ENCODE data around the gene KRTDAP. TPM values are rescaled to one million over a fixed set of nuclear protein-coding genes. Genes with fewer than 3 reads are reported as not detected.

The KRTDAP gene
- total RNA-seq, 2 experiments from 2014 or later = not detected

DNA sequence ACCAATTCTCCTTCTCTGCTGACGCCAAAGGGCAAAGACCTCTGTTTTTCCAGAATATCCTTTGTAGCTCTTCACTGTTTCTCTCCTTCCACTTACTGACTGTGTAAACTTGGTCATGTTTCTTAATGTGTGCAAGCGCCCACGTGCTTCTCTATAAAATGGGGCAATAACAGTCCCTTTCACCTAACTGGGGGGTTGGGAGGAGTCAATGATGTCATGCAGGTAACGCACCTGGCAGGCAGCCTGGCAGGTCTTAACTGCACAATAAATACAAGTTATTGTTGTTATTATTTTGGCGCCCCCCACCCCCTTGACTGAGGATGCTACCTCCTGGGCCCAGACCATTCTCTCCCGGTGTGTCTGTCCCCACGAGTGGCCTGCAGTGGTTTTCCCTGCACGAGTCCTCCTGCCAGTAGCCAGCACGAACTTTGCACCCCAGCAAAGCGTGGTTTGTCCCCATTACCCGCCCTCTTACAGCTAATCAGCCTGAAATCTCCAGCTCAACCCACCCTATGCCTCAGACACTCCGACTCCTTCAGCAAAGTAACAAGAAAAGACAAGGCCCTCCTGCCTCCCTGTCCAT is 32.6 kb upstream of the KRTDAP start:
- H3K4me3 Mint-ChIP-seq = no peak overlapping the region
- no peaks in the 10 kb centered on the region for H3K36me3 Mint-ChIP-seq
- H3K27me3 Mint-ChIP-seq = peaks cover 11% of the 10 kb centered on the region
- no peaks in the 10 kb centered on the region for H3K4me1 Mint-ChIP-seq
- DNase-seq = no peak
- ATAC-seq = no peak
- H3K9me3 Mint-ChIP-seq (ENCODE audit: low read depth) = no peaks in the 10 kb centered on the region
- CTCF ChIA-PET = no interaction called here
- no peak overlapping the region for H3K27ac Mint-ChIP-seq

- H3K27ac Mint-ChIP-seq = no peak overlapping the region
- CTCF ChIA-PET = interaction anchor here (1.0 to 2.8 kb wide), 3 partner anchors 11 to 26 kb away, joined by 3 to 7 read pairs (median 3); no protein-coding TSS in a partner anchor
- H3K4me1 Mint-ChIP-seq = no peaks in the 10 kb centered on the region
These were observed 31.0 kb upstream of the KRTDAP start for GRCh38 chr19:35521124-35521743.

GRCh38 chr19:35519291-35519690 is 29.0 kb upstream of the KRTDAP start:
- Mint-ChIP-seq H3K36me3 (no peaks in the 10 kb centered on the region), H3K4me3 (no peak overlapping the region), H3K9me3 (ENCODE audit: low read depth) (no peaks in the 10 kb centered on the region), H3K27me3 (peaks cover 11% of the 10 kb centered on the region), H3K4me1 (no peaks in the 10 kb centered on the region), H3K27ac (no peak overlapping the region)
- CTCF ChIA-PET = interaction anchor here (2.8 kb wide), 1 partner anchor 9 kb away, joined by 7 read pairs; no protein-coding TSS in a partner anchor
- ATAC-seq (no peak), DNase-seq (no peak)

More at GRCh38 chr19:35521124-35521743, 31.0 kb upstream of the KRTDAP start:
- ATAC-seq = no peak
- peaks cover 14% of the 10 kb centered on the region for H3K27me3 Mint-ChIP-seq
- DNase-seq = no peak
- H3K4me3 Mint-ChIP-seq = no peak overlapping the region
- no peaks in the 10 kb centered on the region for H3K36me3 Mint-ChIP-seq
- no peaks in the 10 kb centered on the region for H3K9me3 Mint-ChIP-seq (ENCODE audit: low read depth)

GRCh38 chr19:35518313-35518712 is 28.0 kb upstream of the KRTDAP start:
- H3K27ac Mint-ChIP-seq = no peak overlapping the region
- no peak overlapping the region for H3K4me3 Mint-ChIP-seq
- ATAC-seq (no peak), DNase-seq (no peak)
- H3K9me3 Mint-ChIP-seq (ENCODE audit: low read depth) = no peaks in the 10 kb centered on the region
- CTCF ChIA-PET = interaction anchor here (0.6 to 2.8 kb wide), 2 partner anchors 8 to 93 kb away, joined by 3 to 7 read pairs; no protein-coding TSS in a partner anchor
- peaks cover 8% of the 10 kb centered on the region for H3K27me3 Mint-ChIP-seq
- no peaks in the 10 kb centered on the region for H3K36me3 Mint-ChIP-seq
- H3K4me1 Mint-ChIP-seq = no peaks in the 10 kb centered on the region

DNA sequence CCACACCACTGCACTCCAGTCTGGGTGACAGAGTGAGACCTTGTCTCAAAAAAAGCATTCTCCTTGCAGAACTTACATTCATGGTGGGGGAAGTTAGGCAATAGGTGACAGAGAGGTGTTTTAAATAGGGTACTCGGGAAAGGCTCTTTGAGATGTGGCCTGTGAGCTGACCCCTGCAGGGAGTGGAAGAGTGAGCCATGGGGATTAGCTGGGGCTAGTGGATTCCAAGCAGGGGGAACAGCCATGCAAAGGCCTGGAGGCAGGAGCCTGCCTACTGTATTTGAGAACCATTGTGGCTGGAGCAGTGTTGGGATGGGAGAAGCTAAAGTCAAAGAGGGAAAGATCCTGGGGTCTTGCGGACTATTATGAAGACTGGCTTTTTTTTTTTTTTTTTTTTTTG is 27.1 kb upstream of the KRTDAP start:
- CTCF ChIA-PET = interaction anchor here (1.0 to 1.3 kb wide), 2 partner anchors 9 to 31 kb away, joined by 3 read pairs; no protein-coding TSS in a partner anchor
- no peak for ATAC-seq
- Mint-ChIP-seq H3K9me3 (ENCODE audit: low read depth) (no peaks in the 10 kb centered on the region), H3K27me3 (peaks cover 7% of the 10 kb centered on the region), H3K4me3 (no peak overlapping the region), H3K4me1 (no peaks in the 10 kb centered on the region), H3K36me3 (no peaks in the 10 kb centered on the region), H3K27ac (no peak overlapping the region)
- DNase-seq = no peak

DNA sequence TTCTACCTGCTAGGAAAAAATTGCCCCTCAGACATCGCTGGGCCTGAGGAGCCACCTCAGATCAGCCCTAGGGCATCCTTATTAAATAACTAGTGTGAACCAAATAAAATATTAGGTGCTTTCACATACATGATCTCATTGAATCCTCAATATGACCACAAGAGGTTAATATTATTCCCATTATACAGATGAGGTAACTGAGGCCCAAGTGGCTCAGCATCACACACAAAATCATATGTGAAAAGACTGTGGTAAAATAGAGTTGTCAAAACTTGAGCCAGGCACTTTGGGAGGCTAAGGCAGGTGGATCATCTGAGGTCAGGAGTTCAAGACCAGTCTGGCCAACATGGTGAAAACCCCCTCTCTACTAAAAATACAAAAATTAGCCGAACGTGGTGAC is 26.0 kb upstream of the KRTDAP start:
- Mint-ChIP-seq H3K27me3 (peaks cover 16% of the 10 kb centered on the region), H3K36me3 (no peaks in the 10 kb centered on the region), H3K9me3 (ENCODE audit: low read depth) (no peaks in the 10 kb centered on the region), H3K27ac (no peak overlapping the region), H3K4me3 (no peak overlapping the region), H3K4me1 (no peaks in the 10 kb centered on the region)
- DNase-seq (no peak), ATAC-seq (no peak)
- CTCF ChIA-PET = interaction anchor here (1.3 kb wide), 1 partner anchor 8 kb away, joined by 3 read pairs; no protein-coding TSS in a partner anchor

- ATAC-seq = no peak
- Mint-ChIP-seq H3K27ac (no peak overlapping the region), H3K4me3 (no peak overlapping the region), H3K9me3 (ENCODE audit: low read depth) (no peaks in the 10 kb centered on the region), H3K27me3 (peaks cover 30% of the 10 kb centered on the region), H3K4me1 (peaks cover 12% of the 10 kb centered on the region), H3K36me3 (no peaks in the 10 kb centered on the region)
- CTCF ChIA-PET = interaction anchor here (1.0 to 1.8 kb wide), 3 partner anchors 8 to 33 kb away, joined by 3 to 4 read pairs (median 3); no protein-coding TSS in a partner anchor
- DNase-seq = no peak
These were observed 24.1 kb upstream of the KRTDAP start for GRCh38 chr19:35514282-35514809.

DNA sequence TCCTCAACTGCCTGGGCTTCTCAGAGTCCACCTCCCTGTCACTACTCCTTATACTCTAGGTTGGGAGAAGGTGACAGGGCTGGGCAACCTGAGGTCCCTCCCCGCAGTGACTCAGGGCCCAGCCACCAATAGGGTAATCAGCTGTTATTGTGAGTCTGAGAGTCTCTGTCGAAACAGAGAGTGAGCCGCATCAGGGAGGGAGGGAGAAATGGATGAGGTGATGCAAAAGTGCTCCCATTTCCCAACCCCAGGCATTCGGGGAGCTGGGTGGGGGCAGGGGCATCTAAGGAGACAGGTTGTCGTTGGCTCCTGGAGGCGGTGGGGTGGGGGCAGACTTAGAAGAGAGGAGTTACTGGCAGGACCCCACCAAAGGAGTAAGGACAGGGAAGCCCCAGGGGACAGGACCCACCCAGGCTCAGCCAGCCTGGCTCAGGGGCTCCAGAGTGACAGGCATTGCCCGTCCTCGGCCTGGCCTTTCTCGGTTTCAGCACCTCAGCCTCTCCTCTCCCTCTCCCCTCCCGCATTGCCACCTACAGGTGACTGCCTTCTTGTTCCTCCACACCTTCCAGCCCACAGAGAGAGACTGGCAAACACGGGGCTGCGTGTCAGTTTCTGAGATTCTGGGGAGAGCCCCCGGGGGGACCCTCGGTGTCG is 23.5 kb upstream of the KRTDAP start, which contains the start of gene DMKN:
Gene DMKN, minus strand, starts transcription at position 22 of the 654 bp plus-strand sequence. CDS start 174 bp downstream, outside the sequence.
- H3K27ac Mint-ChIP-seq = no peak within 1 kb of the TSS
- H3K9me3 Mint-ChIP-seq (ENCODE audit: low read depth) = no peaks in the 10 kb centered on the region
- no peak for DNase-seq
- ATAC-seq = no peak
- H3K36me3 Mint-ChIP-seq = no peaks in the 10 kb centered on the region
- peaks cover 34% of the 10 kb centered on the region for H3K27me3 Mint-ChIP-seq
- no peak within 1 kb of the TSS for H3K4me3 Mint-ChIP-seq
- CTCF ChIA-PET = no interaction called here
- H3K4me1 Mint-ChIP-seq = peaks cover 14% of the 10 kb centered on the region

DNA sequence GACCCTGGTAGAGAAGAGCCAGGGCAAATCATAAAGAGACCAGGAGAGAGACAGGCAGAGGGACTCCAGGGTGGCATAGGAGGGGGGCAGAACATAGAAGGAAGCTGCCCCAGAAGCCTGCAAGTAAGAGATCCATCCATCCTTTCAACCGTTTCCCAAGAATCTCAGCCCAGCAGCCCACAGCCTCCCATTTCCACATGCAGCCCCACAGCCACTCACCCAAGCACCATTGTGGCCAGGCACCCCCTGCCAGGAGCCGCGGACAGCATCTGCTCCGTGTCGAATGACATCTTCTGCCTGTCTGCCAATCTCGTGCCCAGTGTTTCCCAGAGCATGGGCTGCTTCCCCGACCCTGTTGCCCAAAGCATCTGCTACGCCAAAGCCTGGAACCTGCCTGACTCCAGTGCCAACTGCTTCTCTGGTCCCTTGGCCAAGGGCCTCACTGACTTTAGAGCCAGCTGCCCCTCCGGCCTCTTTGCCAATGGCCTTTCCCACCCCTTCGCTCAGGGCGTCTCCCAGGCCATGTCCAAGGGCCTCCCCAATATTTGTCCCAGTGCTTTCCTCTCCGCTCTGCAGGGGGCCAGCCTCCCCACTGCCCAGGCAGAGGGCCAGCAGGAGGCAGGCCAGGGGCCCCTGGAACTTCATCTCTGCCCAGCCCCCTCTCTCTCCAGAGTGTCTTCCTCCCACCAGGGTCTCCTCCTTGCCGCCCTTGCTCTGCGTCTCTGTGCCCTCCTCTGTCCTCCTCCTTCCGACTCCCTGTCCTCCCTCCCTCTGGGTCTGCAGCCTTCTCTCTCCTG is 22.8 kb upstream of the KRTDAP start:
- Mint-ChIP-seq H3K27me3 (peaks cover 41% of the 10 kb centered on the region), H3K4me1 (peaks cover 14% of the 10 kb centered on the region), H3K27ac (no peak overlapping the region), H3K9me3 (ENCODE audit: low read depth) (no peaks in the 10 kb centered on the region), H3K4me3 (no peak overlapping the region), H3K36me3 (no peaks in the 10 kb centered on the region)
- CTCF ChIA-PET = interaction anchor here (1.4 kb wide), 1 partner anchor 35 kb away, joined by 3 read pairs; no protein-coding TSS in a partner anchor
- ATAC-seq = no peak
- DNase-seq = no peak

- peaks cover 14% of the 10 kb centered on the region for H3K4me1 Mint-ChIP-seq
- H3K36me3 Mint-ChIP-seq = no peaks in the 10 kb centered on the region
- ATAC-seq = no peak
- no peak overlapping the region for H3K27ac Mint-ChIP-seq
- peaks cover 51% of the 10 kb centered on the region for H3K27me3 Mint-ChIP-seq
- no peaks in the 10 kb centered on the region for H3K9me3 Mint-ChIP-seq (ENCODE audit: low read depth)
- CTCF ChIA-PET = interaction anchor here (1.1 to 3.7 kb wide), 10 partner anchors 16 to 312 kb away, joined by 3 to 21 read pairs (median 4); partner anchors contain the start of gene FFAR3
- no peak overlapping the region for H3K4me3 Mint-ChIP-seq
- DNase-seq = no peak
These were observed 21.1 kb upstream of the KRTDAP start for GRCh38 chr19:35511337-35511736.

DNA sequence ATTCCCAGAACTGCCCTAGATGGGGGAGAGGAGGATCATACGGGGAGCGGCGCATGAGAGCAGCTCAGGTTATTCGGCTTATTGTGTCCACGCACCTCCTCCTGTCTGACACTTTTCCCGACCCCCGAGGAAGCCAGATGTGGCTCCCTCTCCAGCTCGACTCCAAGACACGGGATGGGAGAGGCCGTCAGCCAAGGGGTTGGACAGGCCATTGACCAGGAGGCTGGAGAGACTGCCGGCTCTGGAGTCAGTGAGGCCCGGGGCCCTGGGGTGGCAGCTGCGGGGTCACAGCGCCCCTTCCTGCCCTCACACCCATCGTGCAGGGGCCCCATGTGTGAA is 20.3 kb upstream of the KRTDAP start:
- Mint-ChIP-seq H3K4me3 (no peak overlapping the region), H3K36me3 (no peaks in the 10 kb centered on the region), H3K27me3 (peaks cover 56% of the 10 kb centered on the region), H3K27ac (no peak overlapping the region), H3K9me3 (ENCODE audit: low read depth) (no peaks in the 10 kb centered on the region), H3K4me1 (peaks cover 14% of the 10 kb centered on the region)
- no peak for ATAC-seq
- CTCF ChIA-PET = interaction anchor here (0.5 to 3.7 kb wide), 35 partner anchors 9 to 444 kb away, joined by 3 to 21 read pairs (median 3); partner anchors contain the start of genes COX6B1, FFAR2 and FFAR3
- no peak for DNase-seq

DNA sequence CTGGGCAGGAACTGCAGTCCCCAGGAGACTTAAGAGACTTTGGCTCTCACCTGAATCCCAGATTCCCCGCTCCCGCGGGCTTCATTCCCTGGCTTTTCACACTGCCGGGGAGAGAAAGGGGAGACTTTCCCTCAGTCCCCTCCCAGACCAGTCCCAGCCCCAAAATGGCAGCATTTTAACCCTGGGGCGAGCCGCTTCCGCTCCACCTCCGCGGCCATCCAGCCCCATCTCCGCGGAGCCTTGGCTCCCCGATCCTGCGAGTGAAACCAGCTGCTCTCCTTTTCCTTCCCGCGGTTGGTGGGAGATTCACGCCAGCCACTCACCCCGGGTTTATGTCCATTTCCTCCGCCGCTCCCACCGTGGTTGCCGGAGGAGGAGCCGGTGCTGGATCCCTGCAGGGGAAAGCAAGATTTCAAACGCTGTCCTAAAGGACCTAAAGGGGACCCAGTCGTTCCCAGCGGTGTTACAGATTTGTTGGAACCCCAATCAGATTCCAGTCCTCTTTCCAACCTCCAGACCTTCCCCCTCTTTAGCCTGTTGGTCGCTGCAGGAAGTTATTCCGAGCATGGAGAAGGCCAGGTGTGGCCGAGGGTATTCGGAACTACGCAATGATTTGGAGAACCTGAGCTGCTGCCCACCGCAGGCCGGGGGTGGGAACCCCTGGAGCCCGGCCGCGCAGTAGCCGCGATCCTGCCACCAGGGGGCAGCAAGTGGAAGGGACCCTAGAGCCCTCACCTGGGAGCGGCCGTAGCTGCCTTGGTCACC is 19.8 kb upstream of the KRTDAP start:
- DNase-seq (peak; percentile 75), ATAC-seq (peak; percentile 78)
- Mint-ChIP-seq H3K27me3 (peaks cover 59% of the 10 kb centered on the region), H3K36me3 (no peaks in the 10 kb centered on the region), H3K9me3 (ENCODE audit: low read depth) (no peaks in the 10 kb centered on the region), H3K27ac (no peak overlapping the region), H3K4me3 (peak overlapping the region; percentile 22), H3K4me1 (peaks cover 14% of the 10 kb centered on the region)
- CTCF ChIA-PET = interaction anchor here (0.5 to 3.7 kb wide), 39 partner anchors 8 to 444 kb away, joined by 3 to 21 read pairs (median 3); partner anchors contain the start of genes COX6B1, FFAR2 and FFAR3

All from activated CD8-positive, alpha-beta memory T cell treated with anti-CD3 and anti-CD28 coated beads, Interleukin-2, amount 10 ng/mL, durations not matched to agents 7 days and 5 days (primary cell).